OCI-M1 (cell line): ENCODE results near the gene CDAN1.

Source experiments
- DNase-seq: peaks from one replicate; lab custom pipeline; 2025; lab: John Stamatoyannopoulos, UW

Gene CDAN1

GRCh38 chr15:42733027-42733426 is 3.9 kb downstream of the CDAN1 start:
- no peak for DNase-seq

DNA sequence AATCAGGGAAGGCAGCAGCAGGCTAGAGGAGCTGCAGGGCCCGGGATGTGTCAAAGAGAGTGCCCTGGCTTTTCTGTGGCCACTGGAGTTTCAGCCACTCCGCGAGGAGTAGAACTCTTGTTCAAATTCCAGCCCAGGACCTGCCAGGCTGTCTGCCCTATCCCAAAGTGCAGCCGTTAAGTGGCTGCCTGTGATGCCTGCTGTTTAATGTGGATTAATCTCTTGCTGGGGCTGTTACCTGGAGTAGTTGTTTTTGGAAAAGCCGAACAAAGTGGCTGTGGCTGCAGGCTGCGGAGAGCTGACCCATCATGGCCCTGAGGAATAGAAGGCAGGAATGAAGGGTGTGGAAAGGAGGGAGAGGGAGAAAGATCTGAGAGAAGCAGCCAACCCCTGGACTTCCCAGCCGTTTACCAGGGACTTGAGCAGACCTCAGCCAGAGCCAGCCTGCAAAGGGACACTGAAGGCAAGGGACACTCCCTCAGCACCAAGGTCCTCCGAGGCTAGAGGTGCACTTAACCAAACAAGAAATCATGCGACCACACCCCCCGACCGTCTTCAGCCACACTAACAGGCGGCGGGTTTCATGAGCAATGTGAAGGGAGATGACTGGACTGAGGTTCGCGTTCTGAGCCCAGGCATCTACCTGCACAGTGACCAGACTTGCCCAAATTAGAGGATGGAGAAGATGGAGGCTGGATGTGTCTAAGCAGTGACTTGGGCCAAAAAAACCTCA is 4.7 kb downstream of the CDAN1 start:
- DNase-seq: no peak

DNA sequence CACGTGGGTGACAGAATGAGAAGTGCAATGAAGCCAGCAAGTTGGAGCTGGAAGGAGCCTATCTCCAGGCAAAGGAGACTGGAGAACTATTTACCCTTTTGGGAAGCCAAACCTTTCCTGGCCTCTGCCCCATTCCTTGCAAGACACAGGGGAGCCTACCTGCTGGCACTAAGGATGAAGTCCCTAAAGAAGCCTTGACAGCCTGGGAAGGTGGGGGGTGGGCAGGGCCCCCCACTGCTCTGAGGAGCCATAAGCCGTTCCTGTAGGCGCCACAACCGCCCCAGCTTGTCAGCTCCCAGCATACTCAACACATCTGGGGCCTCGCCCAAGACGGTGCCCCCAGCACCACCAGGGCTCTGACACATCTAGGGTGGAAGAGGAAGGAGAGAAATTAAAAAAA is 5.5 kb downstream of the CDAN1 start:
- DNase-seq: no peak

DNA sequence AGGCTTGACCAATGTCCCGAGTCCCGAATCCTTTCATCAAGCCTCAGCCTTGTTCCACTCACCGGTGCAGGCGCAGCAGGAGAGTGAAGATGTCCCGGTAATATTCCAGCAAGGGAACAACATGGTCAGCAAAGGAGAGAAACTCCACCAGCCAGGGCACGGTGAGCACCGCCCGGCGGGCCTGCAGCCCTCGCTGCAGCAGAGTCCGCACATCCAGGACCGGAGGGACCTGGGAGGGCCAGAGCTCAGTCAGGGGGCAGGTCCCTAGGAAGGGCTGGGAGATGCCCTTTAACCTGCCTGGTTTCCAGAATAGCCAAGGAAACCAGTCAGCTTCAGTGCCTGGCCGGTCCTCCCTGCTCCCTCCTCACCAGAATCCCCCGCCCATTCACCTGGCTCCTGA is 6.4 kb downstream of the CDAN1 start:
- no peak for DNase-seq

DNA sequence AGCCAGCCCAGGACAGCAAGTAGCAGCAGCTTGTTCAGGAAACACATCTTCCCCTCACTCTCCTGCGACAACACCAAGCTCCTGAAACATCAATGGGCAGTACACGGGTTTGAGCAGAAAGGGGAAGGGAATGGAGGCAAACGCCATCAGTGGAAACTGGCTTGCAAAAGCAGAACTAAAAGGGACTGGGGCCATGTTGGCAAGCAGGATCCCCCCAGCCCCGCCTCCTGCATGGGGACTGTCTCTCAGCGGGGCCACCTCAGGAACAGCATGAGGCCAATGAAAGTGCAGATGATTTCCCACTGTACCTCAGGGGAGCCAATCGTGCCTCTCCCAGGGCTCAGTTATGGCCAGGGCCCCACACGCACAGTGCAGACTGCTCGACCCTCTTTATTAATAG is 6.8 kb downstream of the CDAN1 start:
- DNase-seq: no peak

DNA sequence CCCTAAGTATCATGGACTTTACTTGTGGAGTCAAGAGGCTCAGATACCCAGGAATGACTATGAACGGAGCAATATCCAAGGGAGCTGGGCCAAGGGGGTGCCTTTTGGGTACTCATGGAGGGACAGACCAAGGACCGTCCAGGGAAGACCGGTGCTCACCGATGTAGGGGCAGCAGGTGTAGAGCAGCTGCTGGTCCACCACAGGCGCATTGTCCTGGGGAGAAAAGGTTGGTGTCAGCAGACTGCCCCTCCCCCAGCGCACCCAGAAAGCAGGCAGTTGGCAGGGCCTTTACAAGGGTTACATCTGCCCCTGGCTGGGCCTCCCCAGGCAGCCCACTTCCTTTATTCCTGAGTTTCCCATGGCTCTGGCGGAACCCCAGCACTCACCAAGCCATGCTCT is 7.5 kb downstream of the CDAN1 start:
- no peak for DNase-seq

- no peak for DNase-seq
Observed at GRCh38 chr15:42728972-42729371, 8.0 kb downstream of the CDAN1 start.

DNA sequence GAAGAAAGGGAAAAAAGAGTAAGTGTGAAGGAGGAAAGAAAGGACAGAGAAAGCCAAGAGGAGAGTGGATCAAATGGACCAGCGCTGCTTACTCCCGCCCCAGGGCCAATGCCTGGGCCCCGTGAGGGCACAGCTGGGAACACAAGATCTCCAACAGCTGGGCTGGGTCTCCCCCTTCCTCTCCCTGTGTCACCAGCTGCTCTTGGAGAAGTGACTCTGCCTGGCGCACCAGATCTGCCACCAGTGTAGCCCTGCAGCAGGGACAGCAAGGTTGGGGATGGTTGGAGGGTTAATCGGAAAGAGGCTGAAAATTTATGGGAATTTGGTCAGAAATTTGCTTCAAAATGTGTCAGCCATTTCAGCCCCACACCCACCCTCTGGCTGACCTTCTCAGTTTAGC is 8.4 kb downstream of the CDAN1 start:
- DNase-seq: no peak

GRCh38 chr15:42727750-42728381 is 9.1 kb downstream of the CDAN1 start:
- no peak for DNase-seq

GRCh38 chr15:42726114-42726513 is 10.8 kb downstream of the CDAN1 start:
- no peak for DNase-seq

DNA sequence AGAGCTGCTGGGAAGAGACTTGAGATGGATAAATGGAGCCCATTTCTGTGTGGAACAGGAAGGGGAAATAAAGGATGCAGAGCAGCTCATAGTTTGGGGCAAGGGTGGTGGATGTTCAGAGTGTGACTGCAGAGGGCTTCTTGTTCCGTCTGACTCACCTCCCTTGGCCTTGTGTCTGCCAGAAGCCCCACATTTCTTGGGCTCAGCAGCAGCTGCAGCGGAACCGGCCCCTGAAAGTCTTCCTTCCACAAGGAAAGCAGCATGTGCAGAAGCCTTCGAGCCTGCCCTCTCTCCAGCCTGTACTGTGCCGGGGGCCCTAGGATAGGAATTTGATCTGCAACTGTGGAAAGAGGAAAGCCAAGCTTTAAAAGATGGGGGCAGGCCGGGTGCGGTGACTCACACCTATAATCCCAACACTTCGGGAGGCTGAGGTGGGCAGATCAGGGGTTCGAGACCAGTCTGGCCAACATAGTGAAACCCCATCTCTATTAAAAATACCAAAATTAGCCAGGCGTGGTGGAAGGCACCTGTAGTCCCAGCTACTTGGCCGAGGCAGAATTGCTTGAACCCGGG is 11.5 kb downstream of the CDAN1 start:
- DNase-seq: no peak

DNA sequence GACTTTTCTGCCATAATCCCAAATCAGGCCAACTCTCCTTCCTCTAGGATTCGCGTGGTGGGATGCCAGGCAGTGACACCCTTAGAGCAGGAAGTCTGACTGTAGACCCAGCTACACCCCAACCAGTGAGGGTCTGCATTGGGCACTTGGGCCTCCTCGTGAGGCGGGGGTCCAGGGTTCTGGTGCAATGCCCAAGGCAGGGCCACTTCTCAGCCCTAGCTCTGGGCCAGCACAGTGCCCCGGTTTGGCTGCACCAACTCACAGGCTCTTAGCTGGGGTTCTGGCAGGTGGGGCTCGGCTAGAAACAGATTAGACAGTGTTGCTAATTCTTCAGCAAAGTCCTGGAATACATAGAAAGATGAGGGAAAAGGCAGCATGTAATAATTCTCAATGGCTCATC is 12.7 kb downstream of the CDAN1 start:
- no peak for DNase-seq

DNA sequence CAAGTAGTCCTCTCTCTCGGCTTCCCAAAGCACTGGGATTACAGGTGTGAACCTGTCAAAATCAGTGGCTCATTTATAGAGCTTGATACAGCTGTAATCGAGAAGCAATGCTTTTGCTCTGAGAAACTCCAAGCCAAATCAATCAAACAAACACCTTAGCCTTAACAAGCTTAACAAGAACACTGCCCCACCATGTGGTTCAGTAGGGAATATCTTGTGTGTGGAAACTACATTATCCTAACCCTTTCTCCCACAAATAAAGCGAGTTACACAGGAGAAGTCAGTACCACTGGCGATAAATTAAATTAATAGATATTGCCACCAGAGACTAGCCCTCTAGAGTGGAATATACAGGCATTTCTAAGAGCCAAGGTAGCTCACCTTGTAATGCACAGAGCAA is 13.9 kb downstream of the CDAN1 start:
- DNase-seq: no peak

- no peak for DNase-seq
Observed at GRCh38 chr15:42721916-42722315, 15.0 kb downstream of the CDAN1 start.

GRCh38 chr15:42721016-42721415 is 15.9 kb downstream of the CDAN1 start:
- no peak for DNase-seq

- DNase-seq: no peak
Observed at GRCh38 chr15:42720071-42720470, 16.9 kb downstream of the CDAN1 start.

DNA sequence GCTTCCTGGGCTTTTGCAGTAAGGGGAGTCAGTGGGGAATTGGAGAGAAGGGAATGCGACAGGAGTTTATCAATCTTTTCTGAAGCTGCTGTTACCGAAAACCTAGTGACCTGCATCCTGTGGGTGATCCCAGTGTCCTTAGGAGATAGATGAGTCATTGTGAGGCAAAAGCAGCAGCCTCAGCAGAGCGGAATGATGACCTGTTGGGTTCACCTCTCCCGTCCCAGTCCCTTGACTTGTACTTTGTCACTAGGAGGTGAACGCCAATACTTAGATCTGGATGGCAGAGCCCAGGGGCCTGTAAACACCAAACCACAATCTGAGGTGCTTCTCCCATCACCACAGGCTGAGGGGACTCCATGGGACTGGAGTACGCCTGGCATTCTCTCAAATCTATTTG is 17.9 kb downstream of the CDAN1 start:
- DNase-seq: no peak

GRCh38 chr15:42716626-42717025 is 20.3 kb downstream of the CDAN1 start:
- DNase-seq: no peak

DNA sequence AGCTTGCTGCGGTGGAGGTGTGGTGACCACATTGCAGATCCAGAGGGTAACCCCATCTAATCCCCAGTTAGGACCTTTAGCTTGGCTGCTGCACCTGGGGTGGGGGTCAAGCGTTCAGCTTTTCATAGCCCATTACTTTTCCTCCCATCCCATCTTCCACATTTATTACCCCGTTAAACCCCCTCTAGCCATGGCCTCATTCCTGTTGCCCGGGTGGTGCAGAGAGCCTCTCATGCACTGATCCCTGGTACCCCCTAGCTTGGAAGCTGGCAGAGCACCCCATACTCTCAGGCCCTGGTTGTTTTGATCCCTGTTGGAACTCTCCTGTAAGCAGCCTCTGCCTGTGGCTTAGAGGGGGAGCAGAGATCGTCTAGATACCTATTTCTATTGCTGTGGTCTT is 20.8 kb downstream of the CDAN1 start:
- no peak for DNase-seq

DNA sequence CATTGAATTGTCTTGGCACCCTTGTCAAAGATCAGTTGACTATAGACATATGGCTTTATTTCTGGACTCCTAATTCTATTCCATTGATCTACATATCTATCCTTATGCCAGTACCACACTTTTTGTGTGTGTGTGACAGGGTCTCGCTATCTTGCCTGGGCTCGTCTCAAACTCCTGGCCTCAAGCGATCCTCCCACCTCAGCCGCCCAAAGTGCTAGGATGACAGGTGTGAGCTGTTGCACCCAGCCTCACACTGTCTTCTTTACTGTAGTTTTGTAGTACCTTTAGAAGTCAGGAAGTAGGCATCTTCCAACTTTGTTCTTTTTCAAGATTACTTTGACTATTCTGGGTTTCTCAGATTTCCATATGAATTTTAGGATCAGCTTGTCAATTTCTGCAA is 24.3 kb downstream of the CDAN1 start:
- DNase-seq: no peak

- DNase-seq: no peak
Observed at GRCh38 chr15:42711746-42712145, 25.2 kb downstream of the CDAN1 start.

DNA sequence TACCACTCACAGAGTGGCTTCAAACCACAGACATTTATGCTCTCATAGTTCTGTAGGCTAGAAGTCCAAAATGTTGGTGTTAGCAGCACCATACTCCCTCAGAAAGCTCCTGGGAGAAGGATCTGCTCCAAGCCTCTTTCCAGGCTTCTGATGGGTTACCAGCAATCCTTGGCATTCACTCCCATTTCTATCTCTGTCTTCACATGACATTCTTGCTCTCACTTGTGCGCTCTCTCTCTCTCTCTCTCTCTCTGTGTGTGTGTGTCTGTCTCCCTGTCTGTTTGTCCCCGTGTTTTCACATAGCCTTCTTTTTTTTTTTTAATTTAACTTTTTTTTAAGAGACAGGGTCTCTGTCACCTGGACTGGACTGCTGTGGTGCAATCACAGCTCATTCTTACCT is 26.3 kb downstream of the CDAN1 start:
- DNase-seq: no peak

GRCh38 chr15:42707873-42708544 is 28.9 kb downstream of the CDAN1 start:
- peak; percentile 57 for DNase-seq
